K562 (cell line): ENCODE results near the gene PTCH2. TPM values are rescaled to one million over a fixed set of nuclear protein-coding genes. Genes with fewer than 3 reads are reported as not detected.

ENCODE experiments used
- CREB3L1 ChIP-seq: fragments of 450-650 bp; IDR thresholded peaks from 2 replicates; pipeline ENCODE4 v1.6.1; 2014; ENCODE audit warnings: low read depth, mild to moderate bottlenecking, moderate library complexity, borderline replicate concordance
- CXXC5 ChIP-seq: fragments of 250-450 bp; sonication (Bioruptor Pico); IDR thresholded peaks from 2 replicates; pipeline ENCODE4 v1.8.0; 2022; ENCODE audit warnings: inconsistent platforms, mild to moderate bottlenecking, moderate library complexity
- KLF1 ChIP-seq: fragments of 450-650 bp; IDR thresholded peaks from 2 replicates; pipeline ENCODE4 v1.6.1; 2016; ENCODE audit warnings: missing genetic modification characterization, missing compliant biosample characterization
- NCOR1 ChIP-seq: fragments of 450-650 bp; IDR thresholded peaks from 2 replicates; pipeline ENCODE4 v1.6.1; 2016; ENCODE audit warnings: mild to moderate bottlenecking, moderate library complexity
- PHF20 ChIP-seq: fragments of 450-650 bp; IDR thresholded peaks from 2 replicates; pipeline ENCODE4 v1.6.1; 2018; ENCODE audit not compliant: partially characterized antibody
- PHF21A ChIP-seq: fragments of 450-650 bp; IDR thresholded peaks from 2 replicates; pipeline ENCODE4 v1.6.1; 2017; ENCODE audit warnings: low read depth, borderline replicate concordance
- POLR2AphosphoS2 ChIP-seq: IDR thresholded peaks from 2 replicates; pipeline ENCODE4 v1.6.1; 2012; ENCODE audit warnings: low read length, improper control_type of control experiment
- PYGO2 ChIP-seq: fragments of 450-650 bp; IDR thresholded peaks from 2 replicates; pipeline ENCODE4 v1.6.1; 2016; ENCODE audit warnings: mild to moderate bottlenecking, missing genetic modification characterization, moderate library complexity, missing compliant biosample characterization
- RBM39 ChIP-seq: fragments of 200-400 bp; formaldehyde crosslinking; optimal IDR thresholded peaks from 2 replicates; pipeline ENCODE3; 2018; ENCODE audit warnings: low read depth, low read length
- THAP12 ChIP-seq: fragments of 250-450 bp; sonication (Bioruptor Pico); IDR thresholded peaks from 2 replicates; pipeline ENCODE4 v1.9.0; 2021; ENCODE audit warnings: mild to moderate bottlenecking, inconsistent platforms
- ZBTB8A ChIP-seq: fragments of 450-650 bp; IDR thresholded peaks from 2 replicates; pipeline ENCODE4 v1.6.1; 2018; ENCODE audit warnings: mild to moderate bottlenecking, moderate library complexity; ENCODE audit not compliant: partially characterized antibody
- ZNF12 ChIP-seq: sonication (generic); formaldehyde crosslinking; IDR thresholded peaks from 2 replicates; pipeline ENCODE4 v1.4.0; 2020; ENCODE audit warnings: mild to moderate bottlenecking, missing genetic modification reagents
- ZNF175 ChIP-seq: fragments of 200-800 bp; sonication (Bioruptor generic); IDR thresholded peaks from 2 replicates; pipeline ENCODE4 v1.6.1; 2016; ENCODE audit warnings: low read depth, mild to moderate bottlenecking, missing genetic modification characterization, missing compliant biosample characterization
- ZNF184 ChIP-seq: sonication (generic); formaldehyde crosslinking; IDR thresholded peaks from 2 replicates; pipeline ENCODE4 v1.5.0; 2020; ENCODE audit warnings: missing genetic modification reagents
- ZNF695 ChIP-seq: fragments of 450-650 bp; formaldehyde crosslinking; IDR thresholded peaks from 2 replicates; pipeline ENCODE4 v1.4.0; 2020; ENCODE audit warnings: mild to moderate bottlenecking, moderate library complexity
- polyA plus RNA-seq, 8 experiments: library from polyadenylated mRNA; depleted of rRNA in 4 of 8; stranded (reverse) in 5 of 8; unstranded in 3 of 8; fragments of >200 nt; fragmentation: Nextera tagmentation in 2 of 8; fragmentation: Illumina TruSeq in 1 of 8; extraction: Ambion mirVana in 2 of 8; extraction: Trizol in 1 of 8; gene quantifications; 2 replicates each; pipeline versions ENCODE4 v1.2.1 to v1.2.3, GENCODE V29; 2011 to 2014; ENCODE audit warnings: inconsistent platforms in 1 of 8, missing spikeins in 1 of 8
- total RNA-seq, 7 experiments: library from RNA; depleted of rRNA in 6 of 7; stranded (reverse); fragments of >200 nt in 6 of 7; fragmentation: Illumina TruSeq in 2 of 7; extraction: Trizol in 2 of 7; gene quantifications; 2 replicates each; pipeline versions ENCODE4 v1.2.1 to v1.2.3, GENCODE V29; 2011 to 2021; ENCODE audit warnings: low replicate concordance in 1 of 7
- TF ChIP-seq, protein P1 (sequence below), 2 experiments: fragments of 450-650 bp; conservative IDR thresholded peaks; 2 replicates each; pipeline ENCODE4 v1.6.1; 2017; ENCODE audit warnings: mild to moderate bottlenecking in 2 of 2, moderate library complexity in 2 of 2
- TF ChIP-seq, protein P2 (sequence below): sonication (generic); formaldehyde crosslinking; IDR thresholded peaks from 2 replicates; pipeline ENCODE4 v1.4.0; 2020; ENCODE audit warnings: mild to moderate bottlenecking, missing genetic modification reagents
- TF ChIP-seq, protein P3 (sequence below): fragments of 250-450 bp; sonication (Bioruptor Pico); IDR thresholded peaks from 2 replicates; pipeline ENCODE4 v1.8.0; 2022; ENCODE audit warnings: moderate library complexity, mild to moderate bottlenecking, inconsistent platforms

Gene PTCH2
- total and polyA plus RNA-seq, 9 of the 15 experiments (the other 6 are each of a cell fraction or from before 2014, with no cell fraction given): 0.15 to 27.3 (median 0.48) TPM; not detected in 1

- TF ChIP-seq, protein P1, sequence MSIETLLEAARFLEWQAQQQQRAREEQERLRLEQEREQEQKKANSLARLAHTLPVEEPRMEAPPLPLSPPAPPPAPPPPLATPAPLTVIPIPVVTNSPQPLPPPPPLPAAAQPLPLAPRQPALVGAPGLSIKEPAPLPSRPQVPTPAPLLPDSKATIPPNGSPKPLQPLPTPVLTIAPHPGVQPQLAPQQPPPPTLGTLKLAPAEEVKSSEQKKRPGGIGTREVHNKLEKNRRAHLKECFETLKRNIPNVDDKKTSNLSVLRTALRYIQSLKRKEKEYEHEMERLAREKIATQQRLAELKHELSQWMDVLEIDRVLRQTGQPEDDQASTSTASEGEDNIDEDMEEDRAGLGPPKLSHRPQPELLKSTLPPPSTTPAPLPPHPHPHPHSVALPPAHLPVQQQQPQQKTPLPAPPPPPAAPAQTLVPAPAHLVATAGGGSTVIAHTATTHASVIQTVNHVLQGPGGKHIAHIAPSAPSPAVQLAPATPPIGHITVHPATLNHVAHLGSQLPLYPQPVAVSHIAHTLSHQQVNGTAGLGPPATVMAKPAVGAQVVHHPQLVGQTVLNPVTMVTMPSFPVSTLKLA (conservative IDR thresholded peaks at IDR 0.05): no peak; a peak in 1 of 4 replicates
- TF ChIP-seq ZNF175: no peak
- TF ChIP-seq, protein P2, sequence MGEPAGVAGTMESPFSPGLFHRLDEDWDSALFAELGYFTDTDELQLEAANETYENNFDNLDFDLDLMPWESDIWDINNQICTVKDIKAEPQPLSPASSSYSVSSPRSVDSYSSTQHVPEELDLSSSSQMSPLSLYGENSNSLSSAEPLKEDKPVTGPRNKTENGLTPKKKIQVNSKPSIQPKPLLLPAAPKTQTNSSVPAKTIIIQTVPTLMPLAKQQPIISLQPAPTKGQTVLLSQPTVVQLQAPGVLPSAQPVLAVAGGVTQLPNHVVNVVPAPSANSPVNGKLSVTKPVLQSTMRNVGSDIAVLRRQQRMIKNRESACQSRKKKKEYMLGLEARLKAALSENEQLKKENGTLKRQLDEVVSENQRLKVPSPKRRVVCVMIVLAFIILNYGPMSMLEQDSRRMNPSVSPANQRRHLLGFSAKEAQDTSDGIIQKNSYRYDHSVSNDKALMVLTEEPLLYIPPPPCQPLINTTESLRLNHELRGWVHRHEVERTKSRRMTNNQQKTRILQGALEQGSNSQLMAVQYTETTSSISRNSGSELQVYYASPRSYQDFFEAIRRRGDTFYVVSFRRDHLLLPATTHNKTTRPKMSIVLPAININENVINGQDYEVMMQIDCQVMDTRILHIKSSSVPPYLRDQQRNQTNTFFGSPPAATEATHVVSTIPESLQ (CRISPR knock-in tag): no peak
- no peak for TF ChIP-seq CREB3L1
- no peak for TF ChIP-seq PYGO2 (tag)
- no peak for TF ChIP-seq PHF20
- TF ChIP-seq ZNF12 (CRISPR knock-in tag): no peak
- no peak for TF ChIP-seq RBM39
- TF ChIP-seq ZNF184: no peak
- peak; percentile 55 for TF ChIP-seq CXXC5 (CRISPR knock-in tag)
- TF ChIP-seq PHF21A: no peak
- no peak for TF ChIP-seq POLR2AphosphoS2
- TF ChIP-seq ZBTB8A: no peak
- no peak for TF ChIP-seq ZNF695 (CRISPR knock-in tag)
- TF ChIP-seq, protein P3, sequence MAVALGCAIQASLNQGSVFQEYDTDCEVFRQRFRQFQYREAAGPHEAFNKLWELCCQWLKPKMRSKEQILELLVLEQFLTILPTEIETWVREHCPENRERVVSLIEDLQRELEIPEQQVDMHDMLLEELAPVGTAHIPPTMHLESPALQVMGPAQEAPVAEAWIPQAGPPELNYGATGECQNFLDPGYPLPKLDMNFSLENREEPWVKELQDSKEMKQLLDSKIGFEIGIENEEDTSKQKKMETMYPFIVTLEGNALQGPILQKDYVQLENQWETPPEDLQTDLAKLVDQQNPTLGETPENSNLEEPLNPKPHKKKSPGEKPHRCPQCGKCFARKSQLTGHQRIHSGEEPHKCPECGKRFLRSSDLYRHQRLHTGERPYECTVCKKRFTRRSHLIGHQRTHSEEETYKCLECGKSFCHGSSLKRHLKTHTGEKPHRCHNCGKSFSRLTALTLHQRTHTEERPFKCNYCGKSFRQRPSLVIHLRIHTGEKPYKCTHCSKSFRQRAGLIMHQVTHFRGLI (CRISPR knock-in tag): no peak
- TF ChIP-seq THAP12: peak; percentile 47; the same call in 1 of the 2 replicates
- no peak for TF ChIP-seq NCOR1
- no peak for TF ChIP-seq KLF1 (tag)
Observed at GRCh38 chr1:44786138-44786840, 56.8 kb downstream of the PTCH2 start (continued).
